ENCODE data around the gene RDH16.

DNA sequence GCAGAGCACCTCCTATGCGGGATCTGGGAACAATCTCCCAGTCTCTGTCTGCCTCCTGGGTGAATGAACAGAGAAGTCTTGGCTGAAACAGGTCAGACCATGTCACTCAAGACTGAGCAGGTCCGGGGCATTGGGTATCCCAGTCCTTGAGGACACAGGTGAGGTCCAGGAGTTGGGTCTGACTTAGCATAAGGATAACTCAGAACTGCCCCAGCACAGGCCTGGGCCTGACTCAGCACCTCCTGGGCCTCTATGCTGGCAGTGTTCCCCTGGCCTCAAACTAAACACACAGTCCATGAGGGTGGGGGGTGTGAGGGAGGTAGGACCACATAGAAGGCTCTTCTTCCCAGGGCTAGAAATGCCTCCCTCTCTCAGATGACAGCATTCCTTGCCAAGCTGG, 21.7 kb downstream of the RDH16 start:
- TF ChIP-seq NFIC (IDR thresholded peaks at IDR 0.05) (no peak), TEAD4 (IDR thresholded peaks at IDR 0.05) (no peak), CREB1 (IDR thresholded peaks at IDR 0.05; ENCODE audit: low read depth) (no peak), FOXM1 (IDR thresholded peaks at IDR 0.05; ENCODE audit: borderline replicate concordance, low read depth) (no peak), EGR1 (IDR thresholded peaks at IDR 0.05) (no peak), CEBPB (IDR thresholded peaks at IDR 0.05) (no peak), YY1 (IDR thresholded peaks at IDR 0.05; ENCODE audit: low read depth) (no peak), RAD21 (IDR thresholded peaks at IDR 0.05; ENCODE audit: low read depth) (no peak)
- TF ChIP-seq, protein P1, sequence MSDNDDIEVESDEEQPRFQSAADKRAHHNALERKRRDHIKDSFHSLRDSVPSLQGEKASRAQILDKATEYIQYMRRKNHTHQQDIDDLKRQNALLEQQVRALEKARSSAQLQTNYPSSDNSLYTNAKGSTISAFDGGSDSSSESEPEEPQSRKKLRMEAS (IDR thresholded peaks at IDR 0.05): no peak
